DND-41 (cell line): ENCODE data around the gene MAGI1.

Source experiments
- ATAC-seq: fragments of 200-7000 bp; cut with Tn5 transposase; 3 replicates; pipeline ENCODE4 v1.9.1; 2021; ENCODE audit warnings: low read depth; ENCODE audit not compliant: insufficient read depth
- DNase-seq: peaks from one replicate; pipeline ENCODE4 v3.0.0-alpha.2; 2020
- H2AFZ ChIP-seq: 2 replicates; pipeline ENCODE4 v1.6.0; 2012; ENCODE audit warnings: low read depth, low read length
- H3K27ac ChIP-seq: 2 replicates; pipeline ENCODE4 v1.5.1; 2012; ENCODE audit warnings: low read length, inconsistent platforms
- H3K27me3 ChIP-seq: fragments of 200-600 bp; sonication (generic); 2 replicates; pipeline ENCODE4 v1.6.0; 2012; ENCODE audit warnings: low read length, mild to moderate bottlenecking, inconsistent platforms; ENCODE audit not compliant: insufficient read depth, poor library complexity
- H3K36me3 ChIP-seq: 2 replicates; pipeline ENCODE4 v1.5.1; 2012; ENCODE audit warnings: low read length, inconsistent platforms; ENCODE audit not compliant: insufficient read depth
- H3K4me1 ChIP-seq: 2 replicates; pipeline ENCODE4 v1.5.1; 2012; ENCODE audit warnings: mild to moderate bottlenecking, low read length; ENCODE audit not compliant: insufficient read depth
- H3K4me2 ChIP-seq: 2 replicates; pipeline ENCODE4 v1.6.0; 2012; ENCODE audit warnings: mild to moderate bottlenecking, moderate library complexity, low read length, inconsistent platforms; ENCODE audit not compliant: insufficient read depth
- H3K4me3 ChIP-seq, 2 experiments: fragments of 200-600 bp in 1 of 2; shearing (Covaris generic) in 1 of 2; 2 replicates each; pipeline ENCODE4 v1.5.1; 2012 to 2016; ENCODE audit warnings: inconsistent platforms in 2 of 2, low read length in 2 of 2, mild to moderate bottlenecking in 2 of 2, low read depth in 1 of 2, moderate library complexity in 1 of 2
- H3K79me2 ChIP-seq: 2 replicates; pipeline ENCODE4 v1.6.0; 2012; ENCODE audit warnings: low read length, inconsistent platforms; ENCODE audit not compliant: insufficient read depth
- H3K9ac ChIP-seq: 2 replicates; pipeline ENCODE4 v1.6.0; 2012; ENCODE audit warnings: low read depth, mild to moderate bottlenecking, inconsistent platforms, low read length, moderate library complexity
- H3K9me3 ChIP-seq: 2 replicates; pipeline ENCODE4 v1.5.1; 2012; ENCODE audit warnings: low read length, moderate library complexity, mild to moderate bottlenecking, inconsistent platforms; ENCODE audit not compliant: insufficient read depth, severe bottlenecking
- H4K20me1 ChIP-seq: 2 replicates; pipeline ENCODE4 v1.6.0; 2012; ENCODE audit warnings: low read length; ENCODE audit not compliant: insufficient read depth
- EZH2 ChIP-seq: IDR thresholded peaks from 3 replicates; pipeline ENCODE4 v1.6.1; 2012; ENCODE audit warnings: borderline replicate concordance, low read depth, mild to moderate bottlenecking, moderate library complexity, low read length, inconsistent platforms; ENCODE audit not compliant: severe bottlenecking
- TF ChIP-seq, protein P1 (sequence below): IDR thresholded peaks from 2 replicates; pipeline ENCODE4 v1.5.1; 2012; ENCODE audit warnings: borderline replicate concordance, low read length, moderate library complexity, mild to moderate bottlenecking; ENCODE audit not compliant: poor library complexity, severe bottlenecking; ENCODE audit errors: extremely low read depth

MAGI1 gene

DNA sequence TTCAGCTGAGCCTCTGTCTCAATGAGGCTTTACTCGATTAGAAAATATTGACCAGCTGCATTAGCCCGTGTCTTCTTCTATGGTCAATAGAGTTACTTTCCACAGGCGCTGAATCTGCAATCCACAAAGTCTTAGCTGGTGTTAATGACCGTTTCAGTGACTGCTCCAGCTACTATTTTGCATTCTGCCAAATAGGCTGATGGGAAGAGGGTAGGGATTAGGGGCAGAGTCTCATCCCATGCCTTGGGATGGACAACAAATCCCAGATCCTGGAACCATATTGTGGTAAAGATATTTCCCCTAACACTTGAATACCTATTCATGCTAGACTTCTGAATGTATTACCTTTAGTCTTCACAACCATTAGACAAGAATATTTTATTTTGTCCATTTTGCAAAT is 29.5 kb upstream of the MAGI1 start:
- Histone ChIP-seq H3K9me3 (no peaks in the 10 kb centered on the region), H3K27ac (no peak overlapping the region), H4K20me1 (no peaks in the 10 kb centered on the region), H3K4me3 (no peak overlapping the region), H3K27me3 (no peaks in the 10 kb centered on the region), H3K36me3 (no peaks in the 10 kb centered on the region), H2AFZ (no peak overlapping the region), H3K79me2 (no peaks in the 10 kb centered on the region), H3K4me1 (no peaks in the 10 kb centered on the region), H3K9ac (no peak overlapping the region), H3K4me2 (no peak overlapping the region)
- DNase-seq (no peak), ATAC-seq (no peak)
- TF ChIP-seq, protein P1, sequence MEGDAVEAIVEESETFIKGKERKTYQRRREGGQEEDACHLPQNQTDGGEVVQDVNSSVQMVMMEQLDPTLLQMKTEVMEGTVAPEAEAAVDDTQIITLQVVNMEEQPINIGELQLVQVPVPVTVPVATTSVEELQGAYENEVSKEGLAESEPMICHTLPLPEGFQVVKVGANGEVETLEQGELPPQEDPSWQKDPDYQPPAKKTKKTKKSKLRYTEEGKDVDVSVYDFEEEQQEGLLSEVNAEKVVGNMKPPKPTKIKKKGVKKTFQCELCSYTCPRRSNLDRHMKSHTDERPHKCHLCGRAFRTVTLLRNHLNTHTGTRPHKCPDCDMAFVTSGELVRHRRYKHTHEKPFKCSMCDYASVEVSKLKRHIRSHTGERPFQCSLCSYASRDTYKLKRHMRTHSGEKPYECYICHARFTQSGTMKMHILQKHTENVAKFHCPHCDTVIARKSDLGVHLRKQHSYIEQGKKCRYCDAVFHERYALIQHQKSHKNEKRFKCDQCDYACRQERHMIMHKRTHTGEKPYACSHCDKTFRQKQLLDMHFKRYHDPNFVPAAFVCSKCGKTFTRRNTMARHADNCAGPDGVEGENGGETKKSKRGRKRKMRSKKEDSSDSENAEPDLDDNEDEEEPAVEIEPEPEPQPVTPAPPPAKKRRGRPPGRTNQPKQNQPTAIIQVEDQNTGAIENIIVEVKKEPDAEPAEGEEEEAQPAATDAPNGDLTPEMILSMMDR, result no peak
- TF ChIP-seq EZH2, result no peak

GRCh38 chr3:66066963-66067617 is 28.4 kb upstream of the MAGI1 start:
- Histone ChIP-seq H3K9ac (no peak overlapping the region), H4K20me1 (no peaks in the 10 kb centered on the region), H3K36me3 (no peaks in the 10 kb centered on the region), H3K9me3 (no peaks in the 10 kb centered on the region), H3K27me3 (no peaks in the 10 kb centered on the region), H3K27ac (no peak overlapping the region), H3K4me3 (no peak overlapping the region), H3K4me2 (no peak overlapping the region), H3K4me1 (no peaks in the 10 kb centered on the region), H3K79me2 (no peaks in the 10 kb centered on the region), H2AFZ (no peak overlapping the region)
- DNase-seq, result no peak
- no peak for TF ChIP-seq EZH2
- TF ChIP-seq, protein P1, result no peak
- ATAC-seq, result no peak

- H3K4me2 ChIP-seq, result no peak overlapping the region
- no peaks in the 10 kb centered on the region for H3K36me3 ChIP-seq
- TF ChIP-seq EZH2, result no peak
- TF ChIP-seq, protein P1, result no peak
- H3K9ac ChIP-seq, result no peak overlapping the region
- H2AFZ ChIP-seq, result no peak overlapping the region
- no peak overlapping the region for H3K4me3 ChIP-seq
- ATAC-seq (no peak), DNase-seq (no peak)
- no peaks in the 10 kb centered on the region for H3K79me2 ChIP-seq
- no peaks in the 10 kb centered on the region for H4K20me1 ChIP-seq
- no peak overlapping the region for H3K27ac ChIP-seq
- no peaks in the 10 kb centered on the region for H3K4me1 ChIP-seq
- H3K9me3 ChIP-seq, result no peaks in the 10 kb centered on the region
- no peaks in the 10 kb centered on the region for H3K27me3 ChIP-seq
Measured at GRCh38 chr3:66055289-66055688, 16.6 kb upstream of the MAGI1 start.
